Glutamatergic neuron (in vitro differentiated cells): ENCODE data around the gene MACROD1. TPM values are rescaled to one million over a fixed set of nuclear protein-coding genes. Genes with fewer than 3 reads are reported as not detected.

Source experiments
- DNase-seq: peaks from one replicate; pipeline ENCODE4 v3.0.0; 2022
- H3K27ac Mint-ChIP-seq: one replicate; pipeline ENCODE4 v1.8.0; 2020; ENCODE audit warnings: mild to moderate bottlenecking, mixed read lengths, inconsistent platforms; ENCODE audit not compliant: unreplicated experiment
- H3K27me3 Mint-ChIP-seq: one replicate; pipeline ENCODE4 v1.8.0; 2020; ENCODE audit warnings: mild to moderate bottlenecking, moderate library complexity, mixed read lengths, inconsistent platforms; ENCODE audit not compliant: unreplicated experiment
- H3K36me3 Mint-ChIP-seq: one replicate; pipeline ENCODE4 v1.8.0; 2020; ENCODE audit warnings: mild to moderate bottlenecking, mixed read lengths, inconsistent platforms; ENCODE audit not compliant: unreplicated experiment
- H3K4me1 Mint-ChIP-seq: one replicate; pipeline ENCODE4 v1.8.0; 2020; ENCODE audit warnings: mild to moderate bottlenecking, low read depth, mixed read lengths, inconsistent platforms; ENCODE audit not compliant: unreplicated experiment
- H3K4me3 Mint-ChIP-seq: one replicate; pipeline ENCODE4 v1.8.0; 2020; ENCODE audit warnings: mild to moderate bottlenecking, mixed read lengths, inconsistent platforms; ENCODE audit not compliant: unreplicated experiment
- H3K9me3 Mint-ChIP-seq: one replicate; pipeline ENCODE4 v1.8.0; 2020; ENCODE audit warnings: mild to moderate bottlenecking, moderate library complexity, mixed read lengths, inconsistent platforms; ENCODE audit not compliant: unreplicated experiment
- CTCF ChIP-seq: fragments of 200-600 bp; sonication (generic); IDR thresholded peaks from one replicate; pipeline ENCODE4 v1.5.0; 2021; ENCODE audit not compliant: partially characterized antibody, unreplicated experiment
- total RNA-seq: library from RNA; stranded (reverse); fragmentation: NEBNext Ultra II Directional; extraction: Animal tissue kit (Norgen Biotek cat#: 25700); gene quantifications from one replicate; pipeline ENCODE4 v1.2.1, GENCODE V29; 2021; ENCODE audit not compliant: unreplicated experiment

Gene MACROD1
- total RNA-seq, 1 donor from 2014 or later = 12.7 TPM

GRCh38 chr11:64022125-64022784, 143.7 kb downstream of the MACROD1 start:
- Mint-ChIP-seq H3K27ac (no peak overlapping the region), H3K36me3 (no peaks in the 10 kb centered on the region), H3K27me3 (peaks cover 11% of the 10 kb centered on the region), H3K4me1 (peaks cover 9% of the 10 kb centered on the region), H3K9me3 (peaks cover 9% of the 10 kb centered on the region), H3K4me3 (no peak overlapping the region)
- TF ChIP-seq CTCF = no peak
- no peak for DNase-seq

- Mint-ChIP-seq H3K4me3 (no peak overlapping the region), H3K27ac (no peak overlapping the region), H3K27me3 (peaks cover 11% of the 10 kb centered on the region), H3K4me1 (peaks cover 6% of the 10 kb centered on the region), H3K36me3 (no peaks in the 10 kb centered on the region), H3K9me3 (peaks cover 7% of the 10 kb centered on the region)
- no peak for DNase-seq
- no peak for TF ChIP-seq CTCF
These were observed 144.2 kb downstream of the MACROD1 start for GRCh38 chr11:64021757-64022093.

- peaks cover 9% of the 10 kb centered on the region for H3K27me3 Mint-ChIP-seq
- no peak for DNase-seq
- H3K27ac Mint-ChIP-seq = no peak overlapping the region
- H3K4me1 Mint-ChIP-seq = peaks cover 6% of the 10 kb centered on the region
- H3K36me3 Mint-ChIP-seq = no peaks in the 10 kb centered on the region
- no peak overlapping the region for H3K4me3 Mint-ChIP-seq
- peaks cover 4% of the 10 kb centered on the region for H3K9me3 Mint-ChIP-seq
- no peak for TF ChIP-seq CTCF
These were observed 144.7 kb downstream of the MACROD1 start for GRCh38 chr11:64020976-64021756.

GRCh38 chr11:64019106-64020037, 146.5 kb downstream of the MACROD1 start:
- TF ChIP-seq CTCF = no peak
- no peak for DNase-seq
- Mint-ChIP-seq H3K27me3 (peaks cover 6% of the 10 kb centered on the region), H3K9me3 (peaks cover 1% of the 10 kb centered on the region), H3K4me3 (no peak overlapping the region), H3K36me3 (no peaks in the 10 kb centered on the region), H3K27ac (no peak overlapping the region), H3K4me1 (peaks cover 10% of the 10 kb centered on the region)
